IMR-90 (cell line): ENCODE results near the gene PUDP. TPM values are rescaled to one million over a fixed set of nuclear protein-coding genes. Genes with fewer than 3 reads are reported as not detected.

ENCODE experiments used
- ATAC-seq: fragments of 200-7000 bp; cut with Tn5 transposase; 2 replicates; pipeline ENCODE4 v1.9.1; 2020; ENCODE audit warnings: low read depth, mild to moderate bottlenecking, moderate library complexity
- BruUV-seq: library from RNA; stranded (reverse); fragments of 400-500 nt; replicated peaks from 2 replicates; lab custom pipeline; 2021; lab: Mats Ljungman, UMichigan
- CTCF ChIA-PET: fragments of 300-600 bp; formaldehyde crosslinking; extraction: SDS; loops from one replicate; lab custom pipeline; 2021; ENCODE audit warnings: antibody characterized with exemption; lab: Yijun Ruan, JAX
- POLR2A ChIA-PET: fragments of 300-600 bp; sonication (Branson Sonifier 250); formaldehyde crosslinking; loops from one replicate; lab custom pipeline; 2022; ENCODE audit warnings: antibody characterized with exemption; ENCODE audit not compliant: unreplicated experiment; lab: Charles Lee
- DNase-seq: peaks from one replicate; pipeline ENCODE4 v3.0.0; 2013
- H2AFZ ChIP-seq: replicated peaks from 2 replicates; pipeline ENCODE3; 2013; ENCODE audit warnings: low read length, mild to moderate bottlenecking; ENCODE audit not compliant: poor library complexity
- H2AK5ac ChIP-seq: 2 replicates; pipeline ENCODE4 v1.6.1; 2013; ENCODE audit warnings: low read depth, low read length, inconsistent platforms
- H2AK9ac ChIP-seq: replicated peaks from 2 replicates; pipeline ENCODE3; 2013; ENCODE audit warnings: mild to moderate bottlenecking, low read depth, low read length, moderate library complexity; ENCODE audit not compliant: poor library complexity
- H2BK120ac ChIP-seq: 2 replicates; pipeline ENCODE4 v1.6.1; 2013; ENCODE audit warnings: low read depth, low read length, inconsistent platforms
- H2BK15ac ChIP-seq: 3 replicates; pipeline ENCODE4 v1.6.1; 2013; ENCODE audit warnings: low read depth, low read length, inconsistent platforms
- H2BK20ac ChIP-seq: 2 replicates; pipeline ENCODE4 v1.6.1; 2013; ENCODE audit warnings: low read depth, mild to moderate bottlenecking, inconsistent platforms, low read length, moderate library complexity
- H2BK5ac ChIP-seq: 2 replicates; pipeline ENCODE4 v1.6.1; 2013; ENCODE audit warnings: mild to moderate bottlenecking, low read depth, low read length, inconsistent platforms; ENCODE audit not compliant: poor library complexity, severe bottlenecking
- H3K14ac ChIP-seq: replicated peaks from 2 replicates; pipeline ENCODE4 v1.6.1; 2013; ENCODE audit warnings: low read depth, low read length, inconsistent platforms
- H3K18ac ChIP-seq: 2 replicates; pipeline ENCODE4 v1.6.1; 2013; ENCODE audit warnings: low read depth, low read length, control low read depth
- H3K23ac ChIP-seq: 2 replicates; pipeline ENCODE4 v1.6.1; 2013; ENCODE audit warnings: low read depth, low read length, inconsistent platforms
- H3K27ac ChIP-seq: 2 replicates; pipeline ENCODE4 v1.5.1; 2013; ENCODE audit warnings: mild to moderate bottlenecking, control low read depth, low read length; ENCODE audit not compliant: insufficient read depth
- H3K27me3 ChIP-seq: 2 replicates; pipeline ENCODE4 v1.6.1; 2013; ENCODE audit warnings: low read length; ENCODE audit not compliant: control insufficient read depth, insufficient read depth
- H3K36me3 ChIP-seq: 2 replicates; pipeline ENCODE4 v1.6.1; 2013; ENCODE audit warnings: low read length, mixed read lengths; ENCODE audit not compliant: control insufficient read depth, insufficient read depth
- H3K4ac ChIP-seq: 2 replicates; pipeline ENCODE4 v1.6.1; 2013; ENCODE audit warnings: low read depth, low read length, inconsistent platforms
- H3K4me1 ChIP-seq: 2 replicates; pipeline ENCODE4 v1.6.1; 2013; ENCODE audit warnings: low read length, mixed read lengths; ENCODE audit not compliant: control insufficient read depth, insufficient read depth
- H3K4me2 ChIP-seq: 2 replicates; pipeline ENCODE4 v1.6.1; 2013; ENCODE audit warnings: low read depth, mild to moderate bottlenecking, control low read depth, low read length, moderate library complexity
- H3K4me3 ChIP-seq: 2 replicates; pipeline ENCODE4 v1.5.1; 2013; ENCODE audit warnings: low read depth, mild to moderate bottlenecking, control low read depth, low read length, moderate library complexity; ENCODE audit not compliant: insufficient read depth
- H3K56ac ChIP-seq: 2 replicates; pipeline ENCODE4 v1.6.1; 2013; ENCODE audit warnings: low read length, inconsistent platforms; ENCODE audit not compliant: insufficient read depth; ENCODE audit errors: extremely low read depth
- H3K79me1 ChIP-seq, 2 experiments: 2 replicates each; pipeline ENCODE4 v1.6.1; 2013; ENCODE audit warnings: low read length in 2 of 2, inconsistent platforms in 1 of 2, low read depth in 1 of 2
- H3K9ac ChIP-seq: 2 replicates; pipeline ENCODE4 v1.6.1; 2013; ENCODE audit warnings: low read depth, low read length, control low read depth
- H3K9me1 ChIP-seq: 2 replicates; pipeline ENCODE4 v1.6.1; 2013; ENCODE audit warnings: low read length, inconsistent platforms; ENCODE audit not compliant: insufficient read depth
- H3K9me3 ChIP-seq: 2 replicates; pipeline ENCODE4 v1.6.1; 2013; ENCODE audit warnings: low read length; ENCODE audit not compliant: control insufficient read depth, insufficient read depth
- H4K20me1 ChIP-seq: 2 replicates; pipeline ENCODE4 v1.6.1; 2013; ENCODE audit warnings: low read length, inconsistent platforms; ENCODE audit not compliant: insufficient read depth
- H4K5ac ChIP-seq: 2 replicates; pipeline ENCODE4 v1.6.1; 2013; ENCODE audit warnings: mild to moderate bottlenecking, low read depth, low read length, control low read depth
- H4K8ac ChIP-seq, 2 experiments: 2 replicates each; pipeline ENCODE4 v1.6.1; 2013; ENCODE audit warnings: low read depth in 2 of 2, low read length in 2 of 2, control low read depth in 1 of 2, inconsistent platforms in 1 of 2
- H4K91ac ChIP-seq: 2 replicates; pipeline ENCODE4 v1.6.1; 2013; ENCODE audit warnings: low read depth, low read length, inconsistent platforms; ENCODE audit not compliant: insufficient read depth
- BHLHE40 ChIP-seq: fragments of 150-350 bp; IDR thresholded peaks from 2 replicates; pipeline ENCODE4 v1.6.1; 2016; ENCODE audit warnings: mild to moderate bottlenecking, low read depth, low read length
- CEBPB ChIP-seq: IDR thresholded peaks from 2 replicates; pipeline ENCODE4 v1.6.1; 2012; ENCODE audit warnings: low read depth, low read length, improper control_type of control experiment
- CHD1 ChIP-seq: IDR thresholded peaks from 2 replicates; pipeline ENCODE4 v1.6.1; 2012; ENCODE audit warnings: low read depth, low read length, improper control_type of control experiment
- ELK1 ChIP-seq: fragments of 150-350 bp; IDR thresholded peaks from 2 replicates; pipeline ENCODE4 v1.6.1; 2016; ENCODE audit warnings: low read depth, mild to moderate bottlenecking, low read length, moderate library complexity, borderline replicate concordance
- FOS ChIP-seq: fragments of 150-350 bp; IDR thresholded peaks from 2 replicates; pipeline ENCODE4 v1.6.1; 2016; ENCODE audit warnings: low read depth, low read length
- MAFK ChIP-seq: IDR thresholded peaks from 2 replicates; pipeline ENCODE4 v1.6.1; 2012; ENCODE audit warnings: low read depth, low read length, improper control_type of control experiment
- MXI1 ChIP-seq: IDR thresholded peaks from 2 replicates; pipeline ENCODE4 v1.6.1; 2012; ENCODE audit warnings: low read depth, mild to moderate bottlenecking, low read length, moderate library complexity, borderline replicate concordance
- NFE2L2 ChIP-seq: fragments of 150-350 bp; IDR thresholded peaks from 2 replicates; pipeline ENCODE4 v1.6.1; 2016; ENCODE audit warnings: low read depth, mild to moderate bottlenecking, low read length
- POLR2A ChIP-seq: IDR thresholded peaks from 2 replicates; pipeline ENCODE4 v1.6.1; 2012; ENCODE audit warnings: mild to moderate bottlenecking, low read depth, low read length
- RAD21 ChIP-seq: IDR thresholded peaks from 2 replicates; pipeline ENCODE4 v1.6.1; 2012; ENCODE audit warnings: low read length, improper control_type of control experiment
- RCOR1 ChIP-seq: IDR thresholded peaks from 2 replicates; pipeline ENCODE4 v1.6.1; 2012; ENCODE audit warnings: mild to moderate bottlenecking, low read length, improper control_type of control experiment; ENCODE audit not compliant: insufficient replicate concordance
- SMC3 ChIP-seq: fragments of 150-350 bp; IDR thresholded peaks from 2 replicates; pipeline ENCODE4 v1.6.1; 2016; ENCODE audit warnings: low read depth, mild to moderate bottlenecking, antibody characterized with exemption, low read length, moderate library complexity
- USF2 ChIP-seq: fragments of 150-350 bp; IDR thresholded peaks from 2 replicates; pipeline ENCODE4 v1.6.1; 2017; ENCODE audit warnings: mild to moderate bottlenecking, antibody characterized with exemption, low read length, low read depth
- WGBS, 2 experiments: methylation state at CpG; one replicate each; pipeline versions ENCODE4 v1.1.5 to v1.1.7; 2013; ENCODE audit warnings: missing lambda C conversion rate in 2 of 2; ENCODE audit not compliant: insufficient read length in 1 of 2; ENCODE audit errors: extremely low coverage in 2 of 2; 5-methylcytosine and 5-hydroxymethylcytosine counted together
- dilution Hi-C: fragments of 300-500 bp; cut with HindIII; formaldehyde crosslinking; loops from one replicate; pipeline ENCODE4 v1.14.3; 2018; ENCODE audit warnings: low sequenced_read_pairs; ENCODE audit not compliant: unreplicated experiment
- in situ Hi-C: fragments of 300-500 bp; cut with MboI; formaldehyde crosslinking; loops from 3 replicates; pipeline ENCODE4 v1.14.3; 2019; ENCODE audit warnings: low sequenced_read_pairs, inconsistent platforms, mixed read lengths
- intact Hi-C: fragments of 100-400 bp; cut with micrococcal nuclease; formaldehyde crosslinking; loops from 2 replicates; pipeline ENCODE4 v1.10.0; 2022
- polyA plus RNA-seq, 3 experiments: library from polyadenylated mRNA; depleted of rRNA; stranded (reverse); fragments of >200 nt; gene quantifications; 2 replicates each; pipeline ENCODE4 v1.2.3, GENCODE V29; 2012; ENCODE audit warnings: low replicate concordance in 1 of 3
- total RNA-seq: library from RNA; depleted of rRNA; stranded (reverse); fragments of >200 nt; gene quantifications from 2 replicates; pipeline ENCODE4 v1.2.3, GENCODE V29; 2012

Gene PUDP
- total and polyA plus RNA-seq, 2 of the 4 experiments (the other 2 are of a cell fraction) = 22.2 to 28.6 TPM

GRCh38 chrX:7060444-7060843 lies 87.5 kb downstream of the PUDP start:
- dilution Hi-C loops (no loop called here), in situ Hi-C loops (no loop called here), intact Hi-C loops (no loop called here)
- Histone ChIP-seq H4K5ac (no peak overlapping the region), H4K20me1 (0 out of 2 replicates have a peak, but pooled peaks cover 2% of the 10 kb centered on the region), H2BK5ac (no peak overlapping the region), H3K23ac (no peak overlapping the region), H3K27me3 (no peaks in the 10 kb centered on the region), H3K9me3 (no peaks in the 10 kb centered on the region), H4K91ac (no peak overlapping the region), H3K9me1 (peaks cover 3% of the 10 kb centered on the region; the same call in 1 of the 2 replicates), H3K9ac (no peak overlapping the region), H3K4me3 (no peak overlapping the region), H2AK5ac (no peak overlapping the region), H3K4me2 (no peak overlapping the region), H3K4ac (no peak overlapping the region), H2BK20ac (no peak overlapping the region), H3K14ac (no peak overlapping the region), H3K36me3 (peaks cover 11% of the 10 kb centered on the region), H4K8ac (no peak overlapping the region), H2BK15ac (no peak overlapping the region), H3K4me1 (peaks cover 4% of the 10 kb centered on the region), H2AK9ac (no peak overlapping the region), H2AFZ (no peak overlapping the region), H3K18ac (no peak overlapping the region), H2BK120ac (no peak overlapping the region), H3K27ac (no peak overlapping the region), H3K79me1 (peaks cover 0 to 9% of the 10 kb centered on the region in 2 experiments; a peak in 2 of 4 replicates), H3K56ac (no peak overlapping the region)
- ATAC-seq (no peak), DNase-seq (no peak)
- no peak for TF ChIP-seq POLR2A
- TF ChIP-seq CHD1 = no peak
- no peak for TF ChIP-seq USF2
- no peak for TF ChIP-seq BHLHE40
- TF ChIP-seq MAFK = no peak
- no peak for TF ChIP-seq RCOR1
- no peak for TF ChIP-seq FOS
- TF ChIP-seq MXI1 = no peak
- no peak for TF ChIP-seq NFE2L2
- TF ChIP-seq SMC3 = no peak
- no peak for TF ChIP-seq RAD21
- TF ChIP-seq ELK1 = no peak
- TF ChIP-seq CEBPB = no peak
- WGBS, 2 experiments = 95% methylated on average over 4 of the region's 6 CpGs; no CpG with 5 or more reads in 1 of the 2 experiments
- ChIA-PET CTCF (no interaction called here), POLR2A (no interaction called here)
- no TSS peak for BruUV-seq
